ENCODE results near the gene KLF6.

KLF6 gene

GRCh38 chr10:3807928-3808496, 23.0 kb upstream of the KLF6 start:
- TF ChIP-seq, protein P1, sequence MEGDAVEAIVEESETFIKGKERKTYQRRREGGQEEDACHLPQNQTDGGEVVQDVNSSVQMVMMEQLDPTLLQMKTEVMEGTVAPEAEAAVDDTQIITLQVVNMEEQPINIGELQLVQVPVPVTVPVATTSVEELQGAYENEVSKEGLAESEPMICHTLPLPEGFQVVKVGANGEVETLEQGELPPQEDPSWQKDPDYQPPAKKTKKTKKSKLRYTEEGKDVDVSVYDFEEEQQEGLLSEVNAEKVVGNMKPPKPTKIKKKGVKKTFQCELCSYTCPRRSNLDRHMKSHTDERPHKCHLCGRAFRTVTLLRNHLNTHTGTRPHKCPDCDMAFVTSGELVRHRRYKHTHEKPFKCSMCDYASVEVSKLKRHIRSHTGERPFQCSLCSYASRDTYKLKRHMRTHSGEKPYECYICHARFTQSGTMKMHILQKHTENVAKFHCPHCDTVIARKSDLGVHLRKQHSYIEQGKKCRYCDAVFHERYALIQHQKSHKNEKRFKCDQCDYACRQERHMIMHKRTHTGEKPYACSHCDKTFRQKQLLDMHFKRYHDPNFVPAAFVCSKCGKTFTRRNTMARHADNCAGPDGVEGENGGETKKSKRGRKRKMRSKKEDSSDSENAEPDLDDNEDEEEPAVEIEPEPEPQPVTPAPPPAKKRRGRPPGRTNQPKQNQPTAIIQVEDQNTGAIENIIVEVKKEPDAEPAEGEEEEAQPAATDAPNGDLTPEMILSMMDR (IDR thresholded peaks at IDR 0.05; ENCODE audit: unreplicated experiment in 3 of 3), result no peak
- H3K4me1 Mint-ChIP-seq, result peaks cover 60% of the 10 kb centered on the region
- peaks cover 5% of the 10 kb centered on the region for H3K27me3 Mint-ChIP-seq (ENCODE audit: low read depth)
- H3K4me3 Mint-ChIP-seq, result no peak overlapping the region
- H3K36me3 Mint-ChIP-seq (ENCODE audit: low read depth), result no peaks in the 10 kb centered on the region
- no peaks in the 10 kb centered on the region for H3K9me3 Mint-ChIP-seq
- H3K27ac Mint-ChIP-seq, result peak overlapping the region; percentile 26 to 56 (median 31)

DNA sequence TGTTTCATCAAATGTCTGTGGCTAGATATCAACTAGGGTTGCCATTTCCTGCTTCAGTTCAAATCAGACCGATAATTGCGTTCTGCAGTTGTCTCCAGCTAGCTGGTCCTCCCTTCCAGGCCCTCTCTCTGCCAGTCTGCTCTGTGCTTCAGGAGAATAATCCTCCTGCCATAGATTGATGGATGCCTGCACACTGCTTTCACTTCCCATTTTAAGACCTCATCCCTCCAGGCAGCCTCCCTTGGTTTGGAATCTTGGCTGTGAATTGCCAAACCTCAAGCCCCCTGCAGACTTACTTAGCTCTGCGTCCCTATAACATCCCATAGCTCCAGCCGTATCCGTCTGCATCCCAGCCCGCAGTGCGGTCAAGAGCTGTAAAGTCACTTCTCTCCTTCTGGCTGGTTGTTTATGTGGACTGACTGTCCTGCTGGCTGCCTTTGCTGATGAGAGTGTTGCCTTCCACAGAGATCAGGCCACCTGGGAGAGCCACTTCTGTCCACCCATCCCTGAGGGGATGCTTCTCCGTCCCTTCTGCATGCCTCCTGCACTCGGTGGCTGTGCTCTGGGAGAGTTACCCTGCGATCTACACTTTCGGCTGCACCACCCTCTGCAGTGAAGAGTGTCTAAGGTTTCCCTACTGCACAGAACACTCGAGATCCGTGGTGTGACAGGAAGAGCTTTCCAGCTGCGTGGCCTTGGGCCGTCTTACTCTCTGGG, 22.4 kb upstream of the KLF6 start:
- TF ChIP-seq, protein P1 (IDR thresholded peaks at IDR 0.05; ENCODE audit: unreplicated experiment in 3 of 3), result no peak
- no peak overlapping the region for H3K4me3 Mint-ChIP-seq

GRCh38 chr10:3806603-3807002, 21.6 kb upstream of the KLF6 start:
- TF ChIP-seq, protein P1 (IDR thresholded peaks at IDR 0.05; ENCODE audit: unreplicated experiment in 3 of 3), result no peak
- Mint-ChIP-seq H3K9me3 (no peaks in the 10 kb centered on the region), H3K4me3 (no peak overlapping the region), H3K4me1 (peaks cover 54% of the 10 kb centered on the region), H3K27me3 (ENCODE audit: low read depth) (peaks cover 4% of the 10 kb centered on the region), H3K36me3 (ENCODE audit: low read depth) (no peaks in the 10 kb centered on the region), H3K27ac (peak overlapping the region in 1 of 3 experiments; percentile 10)

More for the DNA sequence above, 22.4 kb upstream of the KLF6 start:
- Mint-ChIP-seq H3K4me1 (peaks cover 60% of the 10 kb centered on the region), H3K9me3 (no peaks in the 10 kb centered on the region), H3K27me3 (ENCODE audit: low read depth) (peaks cover 5% of the 10 kb centered on the region), H3K36me3 (ENCODE audit: low read depth) (no peaks in the 10 kb centered on the region), H3K27ac (peak overlapping the region; percentile 5 to 31 (median 26))

- no peaks in the 10 kb centered on the region for H3K36me3 Mint-ChIP-seq (ENCODE audit: low read depth)
- no peaks in the 10 kb centered on the region for H3K27me3 Mint-ChIP-seq (ENCODE audit: low read depth)
- no peak overlapping the region for H3K4me3 Mint-ChIP-seq
- peaks cover 48% of the 10 kb centered on the region for H3K4me1 Mint-ChIP-seq
- TF ChIP-seq, protein P1 (IDR thresholded peaks at IDR 0.05; ENCODE audit: unreplicated experiment in 3 of 3), result no peak
- H3K9me3 Mint-ChIP-seq, result no peaks in the 10 kb centered on the region
- no peak overlapping the region for H3K27ac Mint-ChIP-seq
These were observed 20.9 kb upstream of the KLF6 start for GRCh38 chr10:3805791-3806461.

GRCh38 chr10:3805201-3805790, 20.3 kb upstream of the KLF6 start:
- TF ChIP-seq, protein P1 (IDR thresholded peaks at IDR 0.05; ENCODE audit: unreplicated experiment in 3 of 3), result no peak
- H3K4me3 Mint-ChIP-seq, result no peak overlapping the region
- peaks cover 44% of the 10 kb centered on the region for H3K4me1 Mint-ChIP-seq
- no peaks in the 10 kb centered on the region for H3K27me3 Mint-ChIP-seq (ENCODE audit: low read depth)
- H3K36me3 Mint-ChIP-seq (ENCODE audit: low read depth), result no peaks in the 10 kb centered on the region
- H3K9me3 Mint-ChIP-seq, result no peaks in the 10 kb centered on the region
- H3K27ac Mint-ChIP-seq, result peak overlapping the region in 1 of 3 experiments; percentile 30
